Measurements from ENCODE around the gene WDR81. TPM values are rescaled to one million over a fixed set of nuclear protein-coding genes. Genes with fewer than 3 reads are reported as not detected.

Gene WDR81
- total and polyA plus RNA-seq, 2 donors (not counting 3 experiments of a cell fraction or from before 2014, with no cell fraction given), result 10.4 to 17.3 TPM

DNA sequence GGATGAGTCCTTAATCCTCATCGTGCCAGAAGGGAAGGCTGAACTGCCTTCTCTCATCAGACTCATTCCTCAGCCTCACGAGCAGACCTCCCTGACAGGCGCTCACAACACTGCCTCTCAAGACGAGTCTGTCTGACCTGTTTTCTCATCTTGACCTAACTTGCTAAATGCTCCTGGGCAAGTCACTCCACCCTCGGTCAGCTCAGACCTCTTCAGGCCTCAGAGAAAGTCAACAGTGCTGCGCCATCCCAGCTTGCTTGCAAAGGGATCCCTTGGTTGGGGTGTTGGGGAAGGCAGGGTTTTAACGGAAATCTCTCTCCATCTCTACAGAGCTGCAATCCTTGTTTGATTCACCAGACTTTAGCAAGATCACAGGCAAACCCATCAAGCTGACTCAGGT is 52.4 kb downstream of the WDR81 start:
- no peak overlapping the region for H3K27ac ChIP-seq (ENCODE audit: insufficient read depth, low read depth, low read length)
- H3K4me3 ChIP-seq (replicated peaks in 1 of 3; ENCODE audit: insufficient read depth in 1 of 3, low read depth in 1 of 3, low read length in 3 of 3), result no peak overlapping the region
- H2AFZ ChIP-seq (ENCODE audit: low read depth, low read length), result no peak overlapping the region
- ChIA-PET CTCF (interaction anchor here (1.5 kb wide), 1 partner anchor 93 kb away, joined by 3 read pairs; the partner anchor contains the start of gene PRPF8), POLR2A (no interaction called here)
- peaks cover 8% of the 10 kb centered on the region for H3K4me1 ChIP-seq (ENCODE audit: control insufficient read depth, extremely low read depth, insufficient read depth, low read length)
- FAIRE-seq (no peak), DNase-seq (ENCODE audit: low read depth, low spot score) (no peak)
- no peak overlapping the region for H3K9ac ChIP-seq (replicated peaks; ENCODE audit: extremely low read depth, insufficient read depth, low read length)
- no peaks in the 10 kb centered on the region for H3K9me3 ChIP-seq (replicated peaks; ENCODE audit: control insufficient read depth, insufficient read depth, low read length)
- no peaks in the 10 kb centered on the region for H3K27me3 ChIP-seq (ENCODE audit: control insufficient read depth in 2 of 2, insufficient read depth in 2 of 2, low read length in 2 of 2)
- H4K20me1 ChIP-seq (replicated peaks; ENCODE audit: control insufficient read depth, extremely low read depth, insufficient read depth, low read length), result no peaks in the 10 kb centered on the region
- H3K9me1 ChIP-seq (replicated peaks; ENCODE audit: control insufficient read depth, extremely low read depth, insufficient read depth, low read length), result no peaks in the 10 kb centered on the region
- dilution Hi-C loops (cut with MboI; ENCODE audit: extremely low pct_ligation_motif_present, low sequenced_read_pairs) (no loop called here), intact Hi-C loops (cut with micrococcal nuclease) (no loop called here)
- no TSS peak for BruUV-seq (replicated peaks)
- no peaks in the 10 kb centered on the region for H3K79me2 ChIP-seq (ENCODE audit: control insufficient read depth, insufficient read depth, low read length)
- H3K4me2 ChIP-seq (ENCODE audit: insufficient read depth, low read length), result no peak overlapping the region
- no peak for TF ChIP-seq MYC (IDR thresholded peaks at IDR 0.05; ENCODE audit: low read depth, low read length)
- no peak for TF ChIP-seq GATA2 (IDR thresholded peaks at IDR 0.05; ENCODE audit: insufficient read depth, insufficient read length, low read depth, low read length)
- no peak for TF ChIP-seq POLR2AphosphoS5 (IDR thresholded peaks at IDR 0.05; ENCODE audit: insufficient read depth, low read depth, low read length)
- no peak for TF ChIP-seq FOS (IDR thresholded peaks at IDR 0.05; ENCODE audit: borderline replicate concordance, insufficient read depth, low read length)
- TF ChIP-seq POLR2A (IDR thresholded peaks at IDR 0.05; ENCODE audit: low read depth, low read length), result no peak
- TF ChIP-seq, protein P1, sequence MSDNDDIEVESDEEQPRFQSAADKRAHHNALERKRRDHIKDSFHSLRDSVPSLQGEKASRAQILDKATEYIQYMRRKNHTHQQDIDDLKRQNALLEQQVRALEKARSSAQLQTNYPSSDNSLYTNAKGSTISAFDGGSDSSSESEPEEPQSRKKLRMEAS (IDR thresholded peaks at IDR 0.05; ENCODE audit: insufficient read depth, insufficient read length), result no peak
- no peak for TF ChIP-seq JUN (IDR thresholded peaks at IDR 0.05; ENCODE audit: borderline replicate concordance, insufficient read depth, insufficient read length, low read depth)
- TF ChIP-seq EZH2 (IDR thresholded peaks at IDR 0.05; ENCODE audit: borderline replicate concordance, low read depth, low read length, severe bottlenecking), result no peak
- no peak for TF ChIP-seq CTCF (IDR thresholded peaks at IDR 0.05; ENCODE audit: extremely low read depth in 1 of 2, insufficient read depth in 1 of 2, low read depth in 1 of 2, low read length in 2 of 2)
- H3K36me3 ChIP-seq (ENCODE audit: control insufficient read depth in 2 of 2, extremely low read depth in 1 of 2, insufficient read depth in 2 of 2, low read length in 2 of 2), result no peaks in the 10 kb centered on the region

Measured in endothelial cell of umbilical vein (primary cell).